NCI-H146 treated with DMSO at 0.1 percent for 48 hours (cell line): ENCODE measurements around the gene PKD1.

Source experiments
- DNase-seq: peaks from one replicate; lab custom pipeline; 2025; ENCODE audit not compliant: unreplicated experiment; lab: John Stamatoyannopoulos, UW

Gene PKD1

GRCh38 chr16:2056077-2056476, 79.6 kb downstream of the PKD1 start:
- no peak for DNase-seq

- DNase-seq, result no peak
These were observed 81.0 kb downstream of the PKD1 start for GRCh38 chr16:2054543-2055245.

- DNase-seq, result no peak
These were observed 81.8 kb downstream of the PKD1 start for GRCh38 chr16:2053897-2054296.

- DNase-seq, result no peak
These were observed 82.5 kb downstream of the PKD1 start for GRCh38 chr16:2053211-2053610.

GRCh38 chr16:2048116-2048543, 87.6 kb downstream of the PKD1 start:
- DNase-seq, result no peak

- DNase-seq, result peak; percentile 93
These were observed 88.2 kb downstream of the PKD1 start, which contains the start of the genes NTHL1 and TSC2 for GRCh38 chr16:2047330-2048115. NTHL1 (minus strand) TSS chr16:2047834; CDS start chr16:2047823, 11 bp downstream. TSC2 (plus strand) TSS chr16:2047985; CDS start chr16:2048616, 631 bp downstream.

- no peak for DNase-seq
These were observed 88.8 kb downstream of the PKD1 start for GRCh38 chr16:2046893-2047329.

- no peak for DNase-seq
These were observed 89.5 kb downstream of the PKD1 start for GRCh38 chr16:2045965-2046892.

- no peak for DNase-seq
These were observed 91.2 kb downstream of the PKD1 start for GRCh38 chr16:2044541-2044940.

GRCh38 chr16:2043667-2044451, 91.8 kb downstream of the PKD1 start:
- DNase-seq, result no peak

- DNase-seq, result no peak
These were observed 92.6 kb downstream of the PKD1 start for GRCh38 chr16:2042986-2043666.

GRCh38 chr16:2042171-2042985, 93.3 kb downstream of the PKD1 start:
- peak; percentile 60 for DNase-seq

GRCh38 chr16:2040787-2041522, 94.7 kb downstream of the PKD1 start:
- DNase-seq, result no peak

GRCh38 chr16:2040041-2040786, 95.5 kb downstream of the PKD1 start:
- no peak for DNase-seq

- no peak for DNase-seq
These were observed 96.2 kb downstream of the PKD1 start for GRCh38 chr16:2039274-2040031.
